Measurements from ENCODE around the gene ADAMTS3.
A peak's percentile ranks its signal among the peaks of the same experiment; 100 is the strongest.

ADAMTS3 gene

DNA sequence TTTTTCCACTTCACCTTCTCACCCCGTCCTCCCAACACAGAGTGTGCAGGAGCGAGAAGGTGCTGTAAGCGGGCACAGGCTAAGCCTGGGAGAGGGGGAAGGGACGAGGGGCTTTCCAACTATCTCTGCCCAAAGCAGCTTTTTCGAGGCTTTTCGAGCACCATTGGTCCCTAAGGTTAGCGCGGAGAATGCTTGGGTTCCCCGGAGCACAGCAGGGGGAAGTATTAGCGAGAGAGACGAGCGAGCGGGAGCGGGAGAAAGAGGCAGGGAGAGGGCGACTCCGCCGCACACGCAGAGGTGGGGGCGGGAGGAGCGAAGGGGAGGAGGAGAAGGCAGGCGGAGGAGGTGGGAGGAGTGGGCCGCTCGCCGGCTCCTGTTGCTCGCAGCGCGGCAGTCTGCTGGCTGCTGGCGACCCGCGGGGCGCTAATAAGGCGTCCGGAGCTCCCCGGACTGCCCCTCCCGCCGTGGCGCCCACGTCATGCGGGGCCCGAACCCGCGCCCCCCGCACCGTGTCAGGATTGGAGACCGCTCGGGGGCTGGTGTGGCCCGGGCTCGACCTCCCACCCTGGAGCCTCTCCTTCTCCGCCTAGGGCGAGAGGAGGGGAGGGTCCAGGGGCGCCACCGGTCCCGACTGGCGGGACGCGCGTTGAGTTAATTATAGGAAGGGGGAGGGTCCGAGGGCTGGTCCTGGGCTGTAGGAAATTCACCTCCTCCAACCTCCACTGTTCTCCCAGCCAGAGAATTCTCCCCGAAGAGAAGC lies at the start of gene ADAMTS3:
Gene ADAMTS3 (minus strand): TSS at position 263 of the 760 bp plus-strand sequence. CDS start 459 bp downstream, outside the sequence.
- Mint-ChIP-seq H3K4me3 (peak within 1 kb of the TSS; percentile 73 to 82), H3K36me3 (no peaks in the 10 kb centered on the region), H3K9me3 (peaks cover 0 to 1% of the 10 kb centered on the region in 2 donors), H3K4me1 (peaks cover 5 to 19% of the 10 kb centered on the region in 2 donors), H3K27ac (no peak within 1 kb of the TSS), H3K27me3 (peaks cover 41 to 45% of the 10 kb centered on the region in 2 donors)
- ATAC-seq (replicated peaks) (peak; percentile 29 to 38), DNase-seq (no peak)

DNA sequence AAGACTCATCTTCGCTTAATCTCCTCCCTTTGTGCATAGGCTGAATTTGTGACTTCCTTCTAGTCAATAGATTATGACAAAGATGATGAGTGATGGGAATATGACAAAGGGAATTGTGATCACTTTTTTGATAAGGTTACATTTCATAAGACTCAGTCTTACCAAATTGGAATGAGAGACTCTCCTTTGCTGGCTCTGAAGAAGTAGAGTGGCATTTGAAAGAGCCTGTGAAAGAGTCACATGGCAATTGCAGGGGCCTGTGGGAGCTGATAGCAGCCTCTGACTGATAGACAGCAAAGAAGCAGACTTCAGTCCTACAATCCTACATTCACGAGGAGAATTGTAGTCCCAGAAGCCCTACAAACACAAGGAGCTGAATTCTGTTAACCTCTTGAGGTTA lies 44.9 kb upstream of the ADAMTS3 start:
- H3K4me1 Mint-ChIP-seq: no peaks in the 10 kb centered on the region
- H3K4me3 Mint-ChIP-seq: no peak overlapping the region
- no peaks in the 10 kb centered on the region for H3K36me3 Mint-ChIP-seq
- no peak for DNase-seq
- peaks cover 0 to 1% of the 10 kb centered on the region in 2 donors for H3K9me3 Mint-ChIP-seq
- ATAC-seq (replicated peaks): no peak
- H3K27ac Mint-ChIP-seq: no peak overlapping the region
- H3K27me3 Mint-ChIP-seq: no peaks in the 10 kb centered on the region

DNA sequence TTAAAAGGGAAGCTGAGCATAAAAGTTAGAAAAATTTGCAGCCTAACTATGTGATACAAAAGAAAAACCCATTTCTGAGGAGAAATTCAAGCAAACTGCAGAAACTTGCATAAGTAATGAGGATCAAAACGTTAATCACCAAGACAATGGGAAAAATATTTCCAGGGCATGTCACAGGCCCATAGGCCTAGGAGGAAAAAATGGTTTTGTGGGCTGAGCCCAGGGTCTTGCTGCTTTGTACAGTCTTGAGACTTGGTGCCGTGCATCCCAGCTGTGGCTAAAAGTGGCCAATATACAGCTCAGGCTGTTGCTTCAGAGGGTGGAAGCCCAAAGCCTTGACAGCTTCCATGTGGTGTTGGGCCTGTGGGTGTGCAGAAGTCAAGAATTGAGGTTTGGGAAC lies 37.7 kb upstream of the ADAMTS3 start:
- H3K27me3 Mint-ChIP-seq: no peaks in the 10 kb centered on the region
- ATAC-seq (replicated peaks) (no peak), DNase-seq (no peak)
- no peaks in the 10 kb centered on the region for H3K36me3 Mint-ChIP-seq
- peaks cover 6 to 9% of the 10 kb centered on the region in 2 donors for H3K9me3 Mint-ChIP-seq
- H3K4me1 Mint-ChIP-seq: no peaks in the 10 kb centered on the region
- H3K4me3 Mint-ChIP-seq: no peak overlapping the region
- no peak overlapping the region for H3K27ac Mint-ChIP-seq

DNA sequence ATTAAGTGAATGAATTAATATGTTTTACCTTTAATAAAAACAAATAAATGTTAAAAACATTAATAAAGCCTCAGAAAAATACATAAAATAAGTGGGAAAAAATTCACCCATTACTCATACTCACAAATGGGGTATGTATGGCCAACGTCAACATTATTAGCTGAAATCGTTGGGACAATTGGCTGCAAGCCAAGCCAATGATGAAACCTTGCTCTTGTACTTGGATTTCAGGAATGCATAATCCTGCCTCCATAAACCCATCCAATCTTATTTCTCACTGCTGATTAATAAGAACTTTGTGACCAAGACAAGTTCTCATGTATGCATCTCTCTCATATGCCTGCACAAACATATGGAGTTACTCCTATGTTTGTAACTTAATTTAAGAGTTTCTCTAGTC lies 35.3 kb upstream of the ADAMTS3 start:
- no peak for DNase-seq
- Mint-ChIP-seq H3K4me3 (no peak overlapping the region), H3K9me3 (peaks cover 6 to 9% of the 10 kb centered on the region in 2 donors), H3K36me3 (no peaks in the 10 kb centered on the region), H3K27me3 (no peaks in the 10 kb centered on the region), H3K4me1 (no peaks in the 10 kb centered on the region), H3K27ac (no peak overlapping the region)
- no peak for ATAC-seq (replicated peaks)

GRCh38 chr4:72602396-72603376 lies 33.7 kb upstream of the ADAMTS3 start:
- Mint-ChIP-seq H3K4me1 (no peaks in the 10 kb centered on the region), H3K27ac (no peak overlapping the region)

GRCh38 chr4:72591547-72592454 lies 22.8 kb upstream of the ADAMTS3 start:
- no peak overlapping the region for H3K4me3 Mint-ChIP-seq
- no peak for ATAC-seq (replicated peaks)
- H3K27me3 Mint-ChIP-seq: no peaks in the 10 kb centered on the region
- H3K36me3 Mint-ChIP-seq: no peaks in the 10 kb centered on the region
- peaks cover 0 to 1% of the 10 kb centered on the region in 2 donors for H3K9me3 Mint-ChIP-seq
- H3K4me1 Mint-ChIP-seq: no peaks in the 10 kb centered on the region
- H3K27ac Mint-ChIP-seq: no peak overlapping the region
- DNase-seq: no peak

More at GRCh38 chr4:72602396-72603376, 33.7 kb upstream of the ADAMTS3 start:
- ATAC-seq (replicated peaks) (no peak), DNase-seq (no peak)
- H3K36me3 Mint-ChIP-seq: no peaks in the 10 kb centered on the region
- no peak overlapping the region for H3K4me3 Mint-ChIP-seq
- peaks cover 6 to 9% of the 10 kb centered on the region in 2 donors for H3K9me3 Mint-ChIP-seq
- no peaks in the 10 kb centered on the region for H3K27me3 Mint-ChIP-seq

DNA sequence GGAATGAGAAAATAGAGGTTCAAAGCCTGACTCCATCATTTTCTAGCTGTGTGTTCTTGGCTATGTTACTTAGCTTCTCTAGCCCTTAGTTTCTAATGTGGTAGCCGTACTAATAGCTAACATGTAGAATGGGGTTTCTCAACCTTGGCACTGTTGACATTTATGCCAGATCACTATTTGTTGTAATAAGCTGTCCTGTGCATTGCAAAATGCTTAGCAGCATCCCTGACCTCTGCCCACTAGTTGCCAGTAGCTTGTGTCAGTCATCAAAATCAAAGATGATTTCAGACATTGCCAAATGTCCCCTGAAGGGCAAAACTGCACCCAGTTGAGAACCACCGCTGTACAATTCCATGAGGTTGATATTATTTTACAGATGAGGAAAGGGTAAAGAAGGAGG lies 18.3 kb upstream of the ADAMTS3 start:
- Mint-ChIP-seq H3K27ac (no peak overlapping the region), H3K4me3 (no peak overlapping the region), H3K4me1 (no peaks in the 10 kb centered on the region), H3K27me3 (no peaks in the 10 kb centered on the region), H3K36me3 (no peaks in the 10 kb centered on the region), H3K9me3 (no peaks in the 10 kb centered on the region)
- no peak for ATAC-seq (replicated peaks)
- no peak for DNase-seq

GRCh38 chr4:72582853-72583252 lies 13.8 kb upstream of the ADAMTS3 start:
- H3K27ac Mint-ChIP-seq: no peak overlapping the region
- no peaks in the 10 kb centered on the region for H3K9me3 Mint-ChIP-seq
- no peaks in the 10 kb centered on the region for H3K4me1 Mint-ChIP-seq
- no peaks in the 10 kb centered on the region for H3K36me3 Mint-ChIP-seq
- H3K4me3 Mint-ChIP-seq: no peak overlapping the region
- no peak for ATAC-seq (replicated peaks)
- H3K27me3 Mint-ChIP-seq: no peaks in the 10 kb centered on the region
- DNase-seq: no peak

GRCh38 chr4:72577211-72577610 lies 8.2 kb upstream of the ADAMTS3 start:
- DNase-seq (no peak), ATAC-seq (replicated peaks) (no peak)
- H3K4me3 Mint-ChIP-seq: no peak overlapping the region
- no peaks in the 10 kb centered on the region for H3K27me3 Mint-ChIP-seq
- H3K4me1 Mint-ChIP-seq: no peaks in the 10 kb centered on the region
- no peak overlapping the region for H3K27ac Mint-ChIP-seq
- H3K9me3 Mint-ChIP-seq: no peaks in the 10 kb centered on the region
- no peaks in the 10 kb centered on the region for H3K36me3 Mint-ChIP-seq

GRCh38 chr4:72571337-72571736 lies 2.3 kb upstream of the ADAMTS3 start:
- DNase-seq (no peak), ATAC-seq (replicated peaks) (no peak)
- peaks cover 41 to 42% of the 10 kb centered on the region in 2 donors for H3K27me3 Mint-ChIP-seq
- peaks cover 0 to 1% of the 10 kb centered on the region in 2 donors for H3K9me3 Mint-ChIP-seq
- no peak overlapping the region for H3K4me3 Mint-ChIP-seq
- H3K4me1 Mint-ChIP-seq: peaks cover 5 to 19% of the 10 kb centered on the region in 2 donors
- no peak overlapping the region for H3K27ac Mint-ChIP-seq
- no peaks in the 10 kb centered on the region for H3K36me3 Mint-ChIP-seq

DNA sequence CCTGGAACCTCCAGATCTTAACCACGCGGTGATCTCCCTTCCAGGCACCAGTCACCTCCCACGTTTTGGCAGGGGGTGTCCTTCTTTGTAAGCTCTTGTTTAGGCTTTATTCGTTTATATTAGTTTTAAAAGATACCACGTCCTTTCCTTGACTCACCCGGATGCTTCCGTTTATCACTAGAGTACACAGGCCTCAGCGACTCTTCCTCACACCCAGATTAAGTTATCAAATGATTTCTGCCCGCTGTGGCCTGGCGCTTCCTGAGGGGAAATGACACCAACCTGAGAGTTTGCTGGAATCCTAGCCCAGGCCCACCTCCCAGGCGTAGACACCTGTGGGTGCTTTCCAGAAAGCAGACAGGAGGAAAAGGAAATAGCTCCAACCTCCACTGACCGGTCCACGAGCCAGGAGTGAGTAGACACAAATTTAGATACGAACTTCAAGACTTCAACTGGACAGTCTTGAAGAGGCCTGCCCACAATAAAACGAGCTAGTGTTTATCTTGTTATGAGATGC lies 756 bp upstream of the ADAMTS3 start:
- no peak for DNase-seq
- no peaks in the 10 kb centered on the region for H3K36me3 Mint-ChIP-seq
- peak overlapping the region in 1 of 2 donors; percentile 11 for H3K4me3 Mint-ChIP-seq

DNA sequence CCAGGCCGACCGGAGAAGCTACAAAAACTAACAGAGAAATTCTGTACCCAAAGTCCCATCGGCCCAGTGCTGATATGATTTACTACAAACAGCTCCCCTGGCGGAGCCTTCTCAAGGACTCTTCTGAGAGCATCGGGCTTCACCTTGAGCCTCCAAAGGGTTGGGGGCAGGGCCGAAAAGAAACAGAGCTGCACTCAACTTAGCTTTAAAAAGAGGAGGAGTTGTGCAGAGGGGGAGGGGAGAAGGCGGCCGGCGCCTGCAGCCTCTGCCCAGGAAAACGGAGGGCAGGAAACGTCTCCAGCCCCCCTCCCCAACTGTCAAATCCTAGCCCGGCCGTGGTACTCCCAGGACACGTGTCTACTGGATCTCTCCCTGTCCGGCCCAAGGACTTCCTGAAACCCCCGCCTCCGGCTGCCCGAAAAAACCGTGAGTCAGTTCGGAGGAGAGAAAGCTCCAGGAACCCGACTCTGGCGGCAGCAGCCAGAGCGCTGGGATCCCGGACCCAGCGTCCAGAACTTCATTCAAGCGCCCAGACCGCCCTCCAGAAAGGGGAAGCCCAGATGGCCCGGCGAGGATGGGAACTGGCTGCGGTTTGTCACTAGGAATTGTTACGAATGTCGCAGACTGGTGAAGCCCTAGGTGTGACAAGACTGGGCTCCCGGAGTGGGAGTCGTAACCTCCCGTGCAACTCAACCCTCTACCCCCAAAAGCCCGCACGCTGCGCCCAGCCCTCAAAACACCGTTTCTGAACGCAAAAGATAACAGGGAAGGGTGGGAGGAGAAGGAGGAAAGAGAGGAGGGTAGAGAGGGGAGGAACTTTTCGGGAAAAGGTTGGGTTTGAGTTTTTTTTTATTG lies 973 bp downstream of the ADAMTS3 start:
- peak overlapping the region; percentile 39 to 71 for H3K4me3 Mint-ChIP-seq
- peaks cover 41 to 45% of the 10 kb centered on the region in 2 donors for H3K27me3 Mint-ChIP-seq
- DNase-seq: no peak
- peak; percentile 57 to 78 for ATAC-seq (replicated peaks)
- no peak overlapping the region for H3K27ac Mint-ChIP-seq
- peaks cover 0 to 1% of the 10 kb centered on the region in 2 donors for H3K9me3 Mint-ChIP-seq
- H3K4me1 Mint-ChIP-seq: peaks cover 5 to 19% of the 10 kb centered on the region in 2 donors
- no peaks in the 10 kb centered on the region for H3K36me3 Mint-ChIP-seq

More for the DNA sequence above, 756 bp upstream of the ADAMTS3 start:
- peaks cover 0 to 1% of the 10 kb centered on the region in 2 donors for H3K9me3 Mint-ChIP-seq
- peaks cover 41 to 45% of the 10 kb centered on the region in 2 donors for H3K27me3 Mint-ChIP-seq
- ATAC-seq (replicated peaks): no peak
- no peak overlapping the region for H3K27ac Mint-ChIP-seq
- H3K4me1 Mint-ChIP-seq: peaks cover 5 to 19% of the 10 kb centered on the region in 2 donors

GRCh38 chr4:72567036-72567435 lies 2.0 kb downstream of the ADAMTS3 start:
- Mint-ChIP-seq H3K27ac (no peak overlapping the region), H3K4me1 (peaks cover 5 to 19% of the 10 kb centered on the region in 2 donors), H3K27me3 (peaks cover 40 to 45% of the 10 kb centered on the region in 2 donors), H3K9me3 (peaks cover 0 to 1% of the 10 kb centered on the region in 2 donors), H3K4me3 (no peak overlapping the region), H3K36me3 (no peaks in the 10 kb centered on the region)
- ATAC-seq (replicated peaks) (no peak), DNase-seq (no peak)
